ENCODE data around the gene FOXP1. TPM values are rescaled to one million over a fixed set of nuclear protein-coding genes. Genes with fewer than 3 reads are reported as not detected.
"Not testable (repeated sequence)": the region's sequence is repeated elsewhere in the genome, so short reads cannot be mapped to it uniquely, and the experiment has no call there.

Gene FOXP1
- total RNA-seq, 2 experiments from 2014 or later: 178 TPM

DNA sequence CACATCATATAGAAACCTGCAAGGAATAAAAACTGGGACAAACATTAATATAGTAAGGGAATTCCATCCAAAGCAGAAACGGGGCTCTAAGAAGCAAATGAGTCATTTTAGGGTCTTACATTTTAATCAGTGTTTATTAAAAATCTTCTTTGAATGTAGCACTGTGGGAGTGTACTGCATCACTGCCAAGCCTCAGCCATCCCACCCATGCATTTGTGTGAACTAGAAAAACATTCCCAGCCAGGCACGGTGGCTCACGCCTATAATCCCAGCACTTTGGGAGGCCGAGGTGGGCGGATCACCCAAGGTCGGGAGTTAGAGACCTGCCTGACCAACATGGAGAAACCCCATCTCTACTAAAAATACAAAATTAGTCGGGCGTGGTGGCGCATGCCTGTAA, 57.1 kb downstream of the FOXP1 start:
- POLR2A ChIA-PET: interaction anchor here (0.7 kb wide), 1 partner anchor 538 kb away, joined by 4 read pairs; no protein-coding TSS in a partner anchor
- H3K27me3 Mint-ChIP-seq; H3K36me3 Mint-ChIP-seq; DNase-seq; H3K4me3 Mint-ChIP-seq; H3K9me3 Mint-ChIP-seq; ATAC-seq (ENCODE audit: low read depth); H3K27ac Mint-ChIP-seq: not testable (repeated sequence)
- peaks cover 18% of the 10 kb centered on the region for H3K4me1 Mint-ChIP-seq

- peaks cover 21% of the 10 kb centered on the region for H3K4me1 Mint-ChIP-seq
- peaks cover 10% of the 10 kb centered on the region for H3K36me3 Mint-ChIP-seq
- H3K27me3 Mint-ChIP-seq: no peaks in the 10 kb centered on the region
- no peak overlapping the region for H3K27ac Mint-ChIP-seq
- H3K9me3 Mint-ChIP-seq: no peaks in the 10 kb centered on the region
- DNase-seq (no peak), ATAC-seq (ENCODE audit: low read depth) (no peak)
- POLR2A ChIA-PET: no interaction called here
- H3K4me3 Mint-ChIP-seq: no peak overlapping the region
Measured at GRCh38 chr3:71525391-71525790, 58.1 kb downstream of the FOXP1 start.

DNA sequence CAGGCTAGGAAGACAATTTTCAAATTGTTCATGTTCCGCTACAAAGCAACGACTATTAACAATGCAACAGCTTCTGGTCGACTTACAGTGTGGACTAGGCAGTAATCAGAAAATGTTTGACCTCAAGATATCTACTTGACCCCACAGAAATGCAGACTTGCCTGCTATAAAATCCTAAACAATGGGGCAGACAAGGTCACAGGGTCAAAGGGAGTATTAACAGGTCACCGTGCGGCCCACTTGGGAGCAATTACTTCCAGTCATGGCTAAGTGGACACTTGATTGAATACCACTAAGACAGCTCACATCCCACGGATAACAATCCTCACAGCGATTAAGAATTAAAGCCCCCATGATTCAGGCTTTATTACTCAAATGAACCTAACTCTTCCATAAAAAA, 58.9 kb downstream of the FOXP1 start:
- no peak for ATAC-seq (ENCODE audit: low read depth)
- H3K4me1 Mint-ChIP-seq: peaks cover 16% of the 10 kb centered on the region
- H3K36me3 Mint-ChIP-seq: peaks cover 10% of the 10 kb centered on the region
- H3K9me3 Mint-ChIP-seq: no peaks in the 10 kb centered on the region
- H3K4me3 Mint-ChIP-seq: no peak overlapping the region
- POLR2A ChIA-PET: no interaction called here
- no peak overlapping the region for H3K27ac Mint-ChIP-seq
- H3K27me3 Mint-ChIP-seq: no peaks in the 10 kb centered on the region
- DNase-seq: no peak

DNA sequence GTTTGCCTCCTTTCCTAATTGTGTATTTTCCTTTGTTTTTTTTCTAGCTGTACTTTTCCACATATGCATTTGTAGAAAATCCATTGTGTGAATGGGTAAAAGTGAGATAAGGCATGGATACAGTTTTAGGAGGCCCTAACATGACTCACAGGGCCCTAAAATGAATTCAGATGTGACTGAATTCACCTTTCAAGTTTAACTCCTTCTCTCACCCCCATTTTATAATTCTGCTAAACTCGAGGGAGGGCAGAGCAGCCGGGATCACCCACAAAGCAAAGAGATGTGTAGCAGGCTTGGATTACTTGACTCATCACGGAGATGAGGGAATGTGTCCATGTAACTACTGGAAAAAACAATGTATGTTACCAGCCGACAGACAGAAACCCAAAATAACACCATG, 59.9 kb downstream of the FOXP1 start:
- Mint-ChIP-seq H3K27me3 (no peaks in the 10 kb centered on the region), H3K4me1 (peaks cover 10% of the 10 kb centered on the region), H3K36me3 (peaks cover 10% of the 10 kb centered on the region), H3K9me3 (no peaks in the 10 kb centered on the region), H3K4me3 (no peak overlapping the region), H3K27ac (no peak overlapping the region)
- ATAC-seq (ENCODE audit: low read depth): no peak
- no peak for DNase-seq
- POLR2A ChIA-PET: no interaction called here

GRCh38 chr3:71521940-71522876, 61.3 kb downstream of the FOXP1 start:
- Mint-ChIP-seq H3K27ac (no peak overlapping the region), H3K27me3 (no peaks in the 10 kb centered on the region), H3K36me3 (peaks cover 15% of the 10 kb centered on the region), H3K9me3 (no peaks in the 10 kb centered on the region), H3K4me3 (no peak overlapping the region), H3K4me1 (peaks cover 5% of the 10 kb centered on the region)
- DNase-seq: no peak
- POLR2A ChIA-PET: no interaction called here
- no peak for ATAC-seq (ENCODE audit: low read depth)

DNA sequence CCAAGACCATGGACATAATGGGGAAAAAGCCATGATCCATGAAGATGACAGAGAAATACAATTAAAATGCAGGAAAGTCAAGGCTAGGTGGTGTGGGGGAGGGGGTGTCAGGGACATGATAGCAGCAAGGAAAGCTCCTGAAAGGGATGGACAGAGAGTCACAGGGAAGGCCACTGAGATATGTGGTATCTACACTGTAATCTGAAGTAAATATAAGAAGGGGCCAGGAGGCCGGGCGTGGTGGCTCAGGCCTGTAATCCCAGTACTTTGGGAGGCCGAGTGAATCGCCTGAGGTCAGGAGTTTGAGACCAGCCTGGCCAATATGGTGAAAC, 62.5 kb downstream of the FOXP1 start:
- H3K4me3 Mint-ChIP-seq: no peak overlapping the region
- DNase-seq (no peak), ATAC-seq (ENCODE audit: low read depth) (no peak)
- no peaks in the 10 kb centered on the region for H3K27me3 Mint-ChIP-seq
- peaks cover 10% of the 10 kb centered on the region for H3K36me3 Mint-ChIP-seq
- no peaks in the 10 kb centered on the region for H3K9me3 Mint-ChIP-seq
- POLR2A ChIA-PET: no interaction called here
- no peak overlapping the region for H3K27ac Mint-ChIP-seq
- peaks cover 3% of the 10 kb centered on the region for H3K4me1 Mint-ChIP-seq

GRCh38 chr3:71520161-71521020, 63.1 kb downstream of the FOXP1 start:
- Mint-ChIP-seq H3K9me3 (no peaks in the 10 kb centered on the region), H3K27ac (no peak overlapping the region), H3K27me3 (no peaks in the 10 kb centered on the region), H3K4me1 (peaks cover 3% of the 10 kb centered on the region), H3K4me3 (no peak overlapping the region), H3K36me3 (peaks cover 9% of the 10 kb centered on the region)
- POLR2A ChIA-PET: no interaction called here
- ATAC-seq (ENCODE audit: low read depth) (no peak), DNase-seq (no peak)

GRCh38 chr3:71518089-71518488, 65.4 kb downstream of the FOXP1 start:
- Mint-ChIP-seq H3K27me3 (no peaks in the 10 kb centered on the region), H3K9me3 (no peaks in the 10 kb centered on the region), H3K4me3 (no peak overlapping the region), H3K36me3 (peaks cover 9% of the 10 kb centered on the region), H3K4me1 (peaks cover 3% of the 10 kb centered on the region), H3K27ac (no peak overlapping the region)
- POLR2A ChIA-PET: no interaction called here
- ATAC-seq (ENCODE audit: low read depth) (no peak), DNase-seq (no peak)

DNA sequence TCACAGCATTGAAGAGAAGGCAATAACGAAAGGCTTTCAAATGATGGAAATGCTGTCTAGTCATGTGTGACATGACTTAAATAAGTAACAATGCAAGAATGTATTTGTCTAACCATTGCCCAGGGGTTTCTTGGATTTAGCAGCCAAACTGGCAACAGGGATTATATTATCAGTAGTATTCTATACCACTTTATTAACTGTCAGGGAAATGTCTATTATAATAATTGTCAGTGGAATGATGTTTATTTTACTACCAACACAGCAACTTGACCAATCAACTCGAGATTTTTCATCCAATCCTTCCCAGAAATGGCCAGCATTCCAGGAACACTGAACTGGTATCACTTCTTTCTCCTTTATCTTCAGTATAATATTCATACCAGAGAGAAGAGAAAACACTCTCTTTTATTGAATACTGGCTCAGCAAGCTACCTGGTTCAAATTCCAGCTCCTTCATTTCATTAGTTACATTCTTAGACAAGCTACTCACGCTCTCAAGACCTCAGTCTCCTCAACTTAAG, 66.2 kb downstream of the FOXP1 start:
- Mint-ChIP-seq H3K36me3 (peaks cover 9% of the 10 kb centered on the region), H3K27me3 (no peaks in the 10 kb centered on the region), H3K9me3 (no peaks in the 10 kb centered on the region), H3K4me3 (no peak overlapping the region), H3K27ac (no peak overlapping the region), H3K4me1 (peaks cover 4% of the 10 kb centered on the region)
- POLR2A ChIA-PET: no interaction called here
- no peak for DNase-seq
- ATAC-seq (ENCODE audit: low read depth): no peak

GRCh38 chr3:71515636-71516365, 67.7 kb downstream of the FOXP1 start:
- POLR2A ChIA-PET: interaction anchor here (1.0 to 1.1 kb wide), 2 partner anchors 21 to 385 kb away, joined by 3 to 7 read pairs; no protein-coding TSS in a partner anchor
- Mint-ChIP-seq H3K9me3 (no peaks in the 10 kb centered on the region), H3K4me1 (peaks cover 13% of the 10 kb centered on the region), H3K36me3 (peaks cover 7% of the 10 kb centered on the region), H3K4me3 (no peak overlapping the region), H3K27ac (no peak overlapping the region), H3K27me3 (no peaks in the 10 kb centered on the region)
- ATAC-seq (ENCODE audit: low read depth): no peak
- no peak for DNase-seq

GRCh38 chr3:71514621-71515020, 68.9 kb downstream of the FOXP1 start:
- Mint-ChIP-seq H3K4me3 (no peak overlapping the region), H3K27me3 (no peaks in the 10 kb centered on the region), H3K4me1 (peaks cover 15% of the 10 kb centered on the region), H3K9me3 (no peaks in the 10 kb centered on the region), H3K27ac (no peak overlapping the region), H3K36me3 (peaks cover 10% of the 10 kb centered on the region)
- POLR2A ChIA-PET: interaction anchor here (1.0 kb wide), 1 partner anchor 22 kb away, joined by 3 read pairs; no protein-coding TSS in a partner anchor
- no peak for DNase-seq
- ATAC-seq (ENCODE audit: low read depth): no peak

DNA sequence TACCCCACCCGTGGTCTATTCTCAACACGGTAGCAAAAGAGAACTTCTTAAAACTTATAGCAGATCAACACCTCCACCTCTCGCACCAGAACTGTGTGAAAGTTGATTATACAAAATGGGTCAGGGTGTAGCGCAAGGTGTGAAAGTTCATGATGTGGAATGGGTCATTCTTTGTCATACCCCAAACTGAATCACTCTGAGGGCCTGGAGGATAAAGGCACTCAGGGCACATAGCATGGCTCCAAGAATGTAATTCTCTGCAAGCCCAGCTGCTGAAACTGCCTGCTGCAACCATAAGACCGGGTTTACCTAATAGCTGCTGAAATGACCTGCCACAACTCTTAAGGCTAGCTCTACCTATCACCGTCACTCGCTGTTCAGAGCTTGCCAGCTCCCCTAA, 70.0 kb downstream of the FOXP1 start:
- POLR2A ChIA-PET: no interaction called here
- H3K4me3 Mint-ChIP-seq: no peak overlapping the region
- peaks cover 15% of the 10 kb centered on the region for H3K4me1 Mint-ChIP-seq
- H3K36me3 Mint-ChIP-seq: peaks cover 10% of the 10 kb centered on the region
- ATAC-seq (ENCODE audit: low read depth): no peak
- H3K9me3 Mint-ChIP-seq: no peaks in the 10 kb centered on the region
- no peak for DNase-seq
- no peak overlapping the region for H3K27ac Mint-ChIP-seq
- no peaks in the 10 kb centered on the region for H3K27me3 Mint-ChIP-seq

DNA sequence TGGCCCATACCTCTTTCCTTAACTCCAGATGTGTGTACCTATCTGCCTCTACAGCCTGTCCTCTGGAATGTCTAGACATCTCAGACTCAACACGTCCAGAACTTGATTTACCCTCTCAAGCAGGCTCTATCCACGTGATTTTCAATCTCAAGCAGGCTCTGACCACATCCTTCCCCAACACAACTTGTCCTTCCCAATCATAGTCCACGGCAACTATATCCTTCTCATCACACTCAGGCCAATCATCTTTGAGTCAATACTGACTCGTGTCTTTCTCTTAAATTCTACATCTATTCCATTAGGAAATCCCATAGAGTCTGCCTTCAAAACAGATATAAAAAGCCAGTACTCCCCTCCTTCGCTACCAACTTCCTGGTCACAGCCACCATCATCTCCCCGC, 70.4 kb downstream of the FOXP1 start:
- H3K36me3 Mint-ChIP-seq: peaks cover 6% of the 10 kb centered on the region
- ATAC-seq (ENCODE audit: low read depth) (no peak), DNase-seq (no peak)
- POLR2A ChIA-PET: no interaction called here
- no peaks in the 10 kb centered on the region for H3K27me3 Mint-ChIP-seq
- no peak overlapping the region for H3K27ac Mint-ChIP-seq
- peaks cover 15% of the 10 kb centered on the region for H3K4me1 Mint-ChIP-seq
- H3K9me3 Mint-ChIP-seq: no peaks in the 10 kb centered on the region
- no peak overlapping the region for H3K4me3 Mint-ChIP-seq
